ENCODE data around the gene DACT3.

GRCh38 chr19:46618670-46619231 lies 42.2 kb downstream of the DACT3 start:
- no peak for TF ChIP-seq CTCF (IDR thresholded peaks at IDR 0.05)
- TF ChIP-seq POLR2A (IDR thresholded peaks at IDR 0.05): no peak

All from lower leg skin (tissue), 3 donors.